Loucy (cell line): ENCODE measurements around the gene NAALADL2.

ENCODE experiments used
- CTCF ChIP-seq: fragments of 200-600 bp; sonication (generic); conservative IDR thresholded peaks from 2 replicates; pipeline ENCODE4 v1.5.1; 2014; ENCODE audit warnings: mild to moderate bottlenecking, antibody characterized with exemption, low read length
- EZH2phosphoT487 ChIP-seq: fragments of 200-600 bp; IDR thresholded peaks from 2 replicates; pipeline ENCODE4 v1.6.1; 2018; ENCODE audit warnings: antibody characterized with exemption, mild to moderate bottlenecking, moderate library complexity, borderline replicate concordance

DNA sequence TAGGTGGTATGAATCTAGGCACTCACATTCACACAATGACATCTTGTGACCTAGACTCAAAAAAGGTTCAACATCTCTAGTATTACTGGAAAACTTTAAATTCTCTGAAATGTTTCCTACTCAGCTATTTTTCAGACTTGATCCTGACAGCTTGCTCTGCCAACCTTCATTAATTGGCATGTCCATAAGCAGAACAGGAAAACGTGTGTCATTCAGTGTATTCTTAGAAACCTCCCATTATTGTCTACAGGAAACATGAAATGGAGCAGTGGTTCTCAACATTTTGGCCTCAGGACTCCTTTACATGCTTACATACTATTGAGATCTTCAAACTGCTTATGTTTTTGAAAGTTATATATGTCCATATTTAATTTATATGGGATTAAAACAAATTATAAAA, 363.2 kb downstream of the NAALADL2 start:
- TF ChIP-seq CTCF (no peak), EZH2phosphoT487 (no peak)
